GM21717 (cell line): Measurements from ENCODE around the gene TMEM54.

ENCODE experiments used
- ATAC-seq: cut with Tn5 transposase; IDR thresholded peaks from one replicate; pipeline ENCODE4 v1.9.1; 2021; ENCODE audit warnings: mild to moderate bottlenecking, moderate library complexity; ENCODE audit not compliant: unreplicated experiment

TMEM54 gene

DNA sequence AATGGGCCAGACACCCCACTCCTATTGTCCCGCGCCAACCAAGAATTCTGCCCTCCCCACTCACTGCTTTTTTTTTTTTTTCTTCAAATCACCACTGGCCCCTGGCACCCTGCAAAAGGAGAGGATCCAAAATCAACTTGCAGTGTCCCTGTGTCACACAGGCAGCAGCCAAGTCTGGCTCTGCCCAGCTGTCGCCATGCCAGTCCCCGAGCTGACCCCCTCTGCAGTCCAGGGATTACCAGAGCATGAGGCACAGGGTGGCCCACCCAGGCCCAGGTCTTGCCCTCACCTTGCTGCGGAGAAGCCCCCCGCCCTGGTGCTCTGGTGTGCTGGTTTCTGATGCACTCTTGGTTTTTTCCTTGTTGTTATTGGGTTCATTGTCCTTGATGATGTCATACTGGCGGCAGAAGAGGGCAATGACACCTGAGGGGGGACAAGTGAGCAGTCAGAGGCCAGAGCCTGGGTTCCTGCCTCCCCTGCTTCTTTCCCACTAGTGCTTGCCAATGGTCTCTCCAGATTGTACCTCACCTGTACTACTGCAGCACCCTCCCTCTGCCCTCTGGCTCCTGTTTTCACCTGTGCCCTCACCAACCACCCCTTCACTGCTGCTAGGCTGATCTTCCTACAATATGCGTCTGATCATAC is 36.7 kb downstream of the TMEM54 start:
- no peak for ATAC-seq

- no peak for ATAC-seq
These were observed 37.3 kb downstream of the TMEM54 start for GRCh38 chr1:32863881-32864245.

DNA sequence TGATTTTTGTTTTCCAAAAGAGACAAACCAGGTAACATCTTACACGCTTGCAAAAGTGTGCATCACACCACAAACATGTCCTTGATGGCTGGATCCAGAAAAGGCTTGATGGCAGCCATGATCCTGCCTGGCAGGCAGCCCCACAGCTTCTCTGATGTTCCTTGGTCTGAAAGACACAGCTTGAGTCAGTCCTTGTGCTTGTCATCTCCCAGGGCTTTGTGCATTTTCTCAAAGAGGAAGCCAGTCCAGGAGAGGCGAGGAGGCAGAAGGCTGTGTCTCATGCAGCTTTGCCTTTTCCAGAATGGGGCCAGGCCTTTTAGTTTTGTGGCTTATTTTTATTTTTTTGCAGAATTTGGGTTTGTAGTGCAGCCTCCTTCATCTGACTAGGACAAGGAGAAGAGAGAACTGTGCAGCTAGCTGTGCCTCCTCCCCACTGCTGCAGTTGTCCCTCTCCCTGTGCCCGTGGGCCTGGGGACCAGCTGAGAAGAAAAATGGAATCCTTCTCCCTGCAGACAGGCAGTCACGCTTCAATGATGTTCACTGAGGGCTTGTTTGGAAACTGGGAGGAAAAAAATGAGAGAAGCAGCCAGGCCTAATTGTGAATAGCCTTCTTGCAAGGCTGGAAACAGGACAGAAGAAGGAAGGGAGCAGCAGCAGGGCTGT is 37.8 kb downstream of the TMEM54 start:
- no peak for ATAC-seq

GRCh38 chr1:32861904-32862695 is 39.1 kb downstream of the TMEM54 start:
- no peak for ATAC-seq

- ATAC-seq: no peak
These were observed 40.6 kb downstream of the TMEM54 start for GRCh38 chr1:32860566-32860965.

DNA sequence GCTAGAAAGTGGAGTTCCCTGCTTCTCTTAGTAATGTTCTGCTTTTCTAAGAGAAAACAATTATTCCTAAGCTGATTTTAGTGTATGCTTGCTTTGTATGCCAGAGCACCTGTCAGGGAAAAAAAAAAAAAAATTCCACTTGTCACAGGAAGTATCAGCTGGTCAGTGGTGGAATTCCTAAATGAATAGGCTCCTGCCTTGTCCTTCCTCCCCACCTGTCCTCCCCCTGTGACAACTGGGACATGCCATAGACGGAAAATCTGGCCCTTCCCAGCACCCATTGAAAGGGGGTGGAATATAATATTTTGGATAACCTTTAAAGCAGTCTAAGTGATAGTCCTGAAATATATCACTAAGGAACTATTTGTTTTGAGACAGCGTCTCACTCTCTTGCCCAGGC is 41.3 kb downstream of the TMEM54 start:
- no peak for ATAC-seq

DNA sequence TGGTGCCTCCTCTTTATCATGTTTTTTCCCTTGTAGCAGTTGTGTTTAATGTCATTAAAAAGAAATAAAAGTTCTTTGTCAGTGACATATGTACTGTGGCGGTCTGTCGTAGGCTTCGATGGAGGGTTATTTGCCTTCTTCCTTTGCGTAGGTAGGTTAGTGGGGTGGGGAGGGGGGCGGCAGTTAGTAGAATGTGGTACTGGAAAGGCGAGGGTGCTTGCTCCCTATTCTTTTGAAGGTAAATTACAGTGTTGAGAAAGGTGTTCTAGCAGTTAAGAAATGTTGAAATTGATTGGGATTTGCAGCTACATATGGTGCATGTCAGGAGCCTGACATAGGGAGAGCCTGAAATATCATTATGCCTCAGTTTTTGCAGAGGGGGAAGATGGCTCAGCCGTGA is 42.4 kb downstream of the TMEM54 start:
- no peak for ATAC-seq

- ATAC-seq: no peak
These were observed 43.1 kb downstream of the TMEM54 start for GRCh38 chr1:32858136-32858535.

GRCh38 chr1:32855861-32856617 is 45.1 kb downstream of the TMEM54 start:
- ATAC-seq: no peak

DNA sequence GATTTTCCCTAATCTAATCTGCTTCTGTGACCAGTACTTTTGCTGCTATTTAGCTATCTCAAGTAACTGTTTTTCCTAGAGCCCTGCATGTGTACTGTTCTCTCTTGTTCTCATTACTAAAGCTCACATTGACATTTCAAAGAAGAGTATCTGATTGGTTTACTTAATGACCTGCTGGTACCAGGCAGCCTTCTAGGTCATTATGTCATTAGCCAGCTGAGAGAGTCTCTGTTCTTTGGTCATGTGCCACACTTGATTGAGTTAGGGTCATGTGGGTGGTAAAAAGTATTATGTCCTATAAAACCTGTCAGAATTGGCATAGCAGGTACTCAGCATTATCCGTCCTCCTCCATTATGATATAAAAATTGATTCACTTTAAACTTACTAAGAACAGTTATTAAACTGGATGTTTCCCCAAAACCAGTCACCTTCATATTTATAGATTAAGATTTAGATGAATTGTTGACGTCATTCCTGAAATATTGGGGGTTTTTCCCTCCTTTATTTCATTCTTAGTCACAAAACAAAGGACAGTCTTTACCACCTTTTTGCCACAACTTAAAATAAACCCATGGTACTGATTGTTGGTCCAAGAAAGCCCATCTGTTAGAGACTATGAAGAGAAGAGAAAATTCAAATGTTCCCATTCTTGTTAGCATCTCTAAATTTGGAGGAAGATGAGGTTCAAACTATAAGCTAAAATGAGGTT is 52.7 kb downstream of the TMEM54 start:
- ATAC-seq: no peak
